GM12878 (cell line): ENCODE measurements around the gene HOXD12. TPM values are rescaled to one million over a fixed set of nuclear protein-coding genes. Genes with fewer than 3 reads are reported as not detected.

Source experiments
- ATAC-seq: fragments of 200-7000 bp; cut with Tn5 transposase; 3 replicates; pipeline ENCODE4 v1.9.1; 2020; ENCODE audit warnings: mild to moderate bottlenecking, moderate library complexity
- BruUV-seq: library from RNA; stranded (reverse); fragments of 400-500 nt; replicated peaks from 2 replicates; lab custom pipeline; 2021; lab: Mats Ljungman, UMichigan
- CTCF ChIA-PET: fragments of 300-600 bp; sonication (Branson Sonifier 250); formaldehyde crosslinking; extraction: SDS; loops from one replicate; lab custom pipeline; 2021; ENCODE audit warnings: inconsistent platforms; lab: Yijun Ruan, JAX
- POLR2A ChIA-PET: fragments of 350-600 bp; formaldehyde crosslinking; extraction: SDS; loops from one replicate; lab custom pipeline; 2021; ENCODE audit warnings: inconsistent platforms; lab: Charles Lee
- RAD21 ChIA-PET: fragments of 300-600 bp; sonication (Branson Sonifier 250); formaldehyde crosslinking; loops from one replicate; lab custom pipeline; 2023; ENCODE audit warnings: antibody characterized with exemption; ENCODE audit not compliant: unreplicated experiment; lab: Charles Lee
- SMC1A ChIA-PET: fragments of 300-600 bp; sonication (Branson Sonifier 250); formaldehyde crosslinking; loops from one replicate; lab custom pipeline; 2023; ENCODE audit not compliant: unreplicated experiment, uncharacterized antibody; lab: Charles Lee
- DNase-seq: peaks from one replicate; pipeline ENCODE4 v3.0.0-alpha.2; 2011; ENCODE audit warnings: low read depth, low spot score
- FAIRE-seq: peaks from 3 replicates; lab custom pipeline; 2011; peaks lifted over from hg19 to GRCh38; lab: Jason Lieb, UNC
- H2AFZ ChIP-seq: 2 replicates; pipeline ENCODE4 v1.6.0; 2011; ENCODE audit warnings: low read depth, low read length, control low read depth; ENCODE audit not compliant: control insufficient read depth
- H3K27ac ChIP-seq: 2 replicates; pipeline ENCODE4 v1.5.1; 2011; ENCODE audit warnings: control low read depth; ENCODE audit not compliant: control insufficient read depth, insufficient read depth
- H3K27me3 ChIP-seq, 2 experiments: replicated peaks in 1 of 2; 2 replicates each; pipeline versions ENCODE4 v1.6.0 to v1.6.1; 2011; ENCODE audit warnings: low read length in 1 of 2; ENCODE audit not compliant: control insufficient read depth in 2 of 2, insufficient read depth in 2 of 2
- H3K36me3 ChIP-seq, 2 experiments: 2 replicates each; pipeline ENCODE4 v1.5.1; 2011; ENCODE audit warnings: low read length in 1 of 2; ENCODE audit not compliant: control insufficient read depth in 2 of 2, insufficient read depth in 2 of 2
- H3K4me1 ChIP-seq: 2 replicates; pipeline ENCODE4 v1.6.1; 2011; ENCODE audit warnings: mild to moderate bottlenecking, low read length, moderate library complexity, mixed read lengths; ENCODE audit not compliant: control insufficient read depth, insufficient read depth
- H3K4me2 ChIP-seq: 2 replicates; pipeline ENCODE4 v1.6.0; 2011; ENCODE audit warnings: control low read depth; ENCODE audit not compliant: control insufficient read depth, insufficient read depth
- H3K4me3 ChIP-seq: fragments of 200-600 bp; sonication (generic); 2 replicates; pipeline ENCODE4 v1.5.1; 2016
- H3K79me2 ChIP-seq: 2 replicates; pipeline ENCODE4 v1.6.0; 2011; ENCODE audit warnings: low read length; ENCODE audit not compliant: control insufficient read depth, insufficient read depth
- H3K9ac ChIP-seq: 2 replicates; pipeline ENCODE4 v1.8.0; 2011; ENCODE audit warnings: low read length, control low read depth, mixed read lengths; ENCODE audit not compliant: control insufficient read depth, insufficient read depth
- H3K9me3 ChIP-seq: replicated peaks from 3 replicates; pipeline ENCODE4 v1.5.1; 2011; ENCODE audit warnings: mild to moderate bottlenecking, low read length; ENCODE audit not compliant: control insufficient read depth, insufficient read depth
- H4K20me1 ChIP-seq: 2 replicates; pipeline ENCODE4 v1.6.0; 2011; ENCODE audit not compliant: control insufficient read depth, insufficient read depth
- WGBS: methylation state at CpG from one replicate; pipeline ENCODE4 v1.1.6; 2016; ENCODE audit warnings: low lambda C conversion rate; ENCODE audit not compliant: insufficient replicate concordance, insufficient coverage; ENCODE audit errors: missing lambda C conversion rate; 5-methylcytosine and 5-hydroxymethylcytosine counted together
- in situ Hi-C: fragments of 300-500 bp; cut with MboI; formaldehyde crosslinking; loops from 9 replicates; pipeline ENCODE4 v1.14.3; 2018; ENCODE audit warnings: mixed read lengths
- intact Hi-C: fragments of 100-400 bp; cut with micrococcal nuclease; formaldehyde crosslinking; loops from one replicate; pipeline ENCODE4 v1.14.2; 2022; ENCODE audit not compliant: unreplicated experiment
- polyA plus RNA-seq, 11 experiments: library from polyadenylated mRNA; depleted of rRNA in 4 of 11; unstranded in 6 of 11; stranded (reverse) in 5 of 11; fragments of >200 nt; fragmentation: Nextera tagmentation in 4 of 11; fragmentation: Illumina TruSeq in 1 of 11; extraction: Ambion mirVana in 4 of 11; extraction: Trizol in 1 of 11; gene quantifications; 1 replicate in 1 of 11; 2 replicates in 10 of 11; pipeline versions ENCODE4 v1.2.1 to v1.2.3, GENCODE V29; 2011 to 2016; ENCODE audit warnings: inconsistent platforms in 2 of 11, missing spikeins in 2 of 11, low read depth in 1 of 11
- total RNA-seq, 4 experiments: library from RNA; depleted of rRNA in 3 of 4; stranded (reverse); fragments of >200 nt in 3 of 4; fragmentation: Illumina TruSeq in 1 of 4; extraction: Trizol in 1 of 4; gene quantifications; 2 replicates each; pipeline versions ENCODE4 v1.2.1 to v1.2.3, GENCODE V29; 2013 to 2021
- TF ChIP-seq, protein P1 (sequence below): IDR thresholded peaks from 2 replicates; pipeline ENCODE4 v1.6.1; 2012; ENCODE audit warnings: improper control_type of control experiment, low read depth, low read length; ENCODE audit not compliant: insufficient replicate concordance

HOXD12 gene
- total and polyA plus RNA-seq, 10 of the 15 experiments (the other 5 are each of a cell fraction or from before 2014, with no cell fraction given), result not detected

DNA sequence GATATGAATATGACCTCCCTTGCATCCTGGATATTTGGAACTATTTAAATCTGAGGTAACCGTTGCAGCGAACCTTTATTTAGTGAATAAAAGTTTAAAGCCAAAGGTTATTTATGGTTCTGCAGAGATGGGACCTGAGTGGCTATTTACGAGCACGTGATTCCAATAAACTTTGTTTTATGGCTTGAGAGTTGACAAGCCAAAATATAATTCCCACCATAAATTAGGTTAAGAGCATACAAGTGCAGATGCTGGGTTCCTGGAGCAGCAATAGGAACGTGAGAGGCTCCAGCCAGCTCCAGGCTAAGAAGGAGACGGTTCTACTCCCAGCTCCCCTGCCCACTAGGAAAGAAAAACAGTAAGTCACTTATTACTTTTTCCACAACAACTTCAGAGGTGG is 46.5 kb downstream of the HOXD12 start:
- no peaks in the 10 kb centered on the region for H4K20me1 ChIP-seq

More for the DNA sequence above, 46.5 kb downstream of the HOXD12 start:
- Histone ChIP-seq H3K4me2 (no peak overlapping the region), H3K36me3 (no peaks in the 10 kb centered on the region), H3K9me3 (no peaks in the 10 kb centered on the region), H3K9ac (no peak overlapping the region), H3K27ac (no peak overlapping the region), H3K27me3 (peaks cover 10 to 28% of the 10 kb centered on the region in 2 experiments), H2AFZ (no peak overlapping the region), H3K79me2 (no peaks in the 10 kb centered on the region), H3K4me1 (no peaks in the 10 kb centered on the region), H3K4me3 (no peak overlapping the region)
- intact Hi-C loops (no loop called here), in situ Hi-C loops (loop anchor here (25.0 kb wide), 1 partner anchor 1191 kb away; no protein-coding TSS in a partner anchor)
- FAIRE-seq (no peak), DNase-seq (no peak), ATAC-seq (no peak)
- ChIA-PET POLR2A (no interaction called here), RAD21 (no interaction called here), CTCF (interaction anchor here (4.9 to 8.6 kb wide), 2 partner anchors 308 to 408 kb away, joined by 39 to 157 read pairs; no protein-coding TSS in a partner anchor), SMC1A (interaction anchor here (1.0 to 4.6 kb wide), 3 partner anchors 310 to 506 kb away, joined by 3 to 34 read pairs (median 25); no protein-coding TSS in a partner anchor)
- 17% methylated on average over 6 of the region's 6 CpGs for WGBS
- TF ChIP-seq, protein P1, sequence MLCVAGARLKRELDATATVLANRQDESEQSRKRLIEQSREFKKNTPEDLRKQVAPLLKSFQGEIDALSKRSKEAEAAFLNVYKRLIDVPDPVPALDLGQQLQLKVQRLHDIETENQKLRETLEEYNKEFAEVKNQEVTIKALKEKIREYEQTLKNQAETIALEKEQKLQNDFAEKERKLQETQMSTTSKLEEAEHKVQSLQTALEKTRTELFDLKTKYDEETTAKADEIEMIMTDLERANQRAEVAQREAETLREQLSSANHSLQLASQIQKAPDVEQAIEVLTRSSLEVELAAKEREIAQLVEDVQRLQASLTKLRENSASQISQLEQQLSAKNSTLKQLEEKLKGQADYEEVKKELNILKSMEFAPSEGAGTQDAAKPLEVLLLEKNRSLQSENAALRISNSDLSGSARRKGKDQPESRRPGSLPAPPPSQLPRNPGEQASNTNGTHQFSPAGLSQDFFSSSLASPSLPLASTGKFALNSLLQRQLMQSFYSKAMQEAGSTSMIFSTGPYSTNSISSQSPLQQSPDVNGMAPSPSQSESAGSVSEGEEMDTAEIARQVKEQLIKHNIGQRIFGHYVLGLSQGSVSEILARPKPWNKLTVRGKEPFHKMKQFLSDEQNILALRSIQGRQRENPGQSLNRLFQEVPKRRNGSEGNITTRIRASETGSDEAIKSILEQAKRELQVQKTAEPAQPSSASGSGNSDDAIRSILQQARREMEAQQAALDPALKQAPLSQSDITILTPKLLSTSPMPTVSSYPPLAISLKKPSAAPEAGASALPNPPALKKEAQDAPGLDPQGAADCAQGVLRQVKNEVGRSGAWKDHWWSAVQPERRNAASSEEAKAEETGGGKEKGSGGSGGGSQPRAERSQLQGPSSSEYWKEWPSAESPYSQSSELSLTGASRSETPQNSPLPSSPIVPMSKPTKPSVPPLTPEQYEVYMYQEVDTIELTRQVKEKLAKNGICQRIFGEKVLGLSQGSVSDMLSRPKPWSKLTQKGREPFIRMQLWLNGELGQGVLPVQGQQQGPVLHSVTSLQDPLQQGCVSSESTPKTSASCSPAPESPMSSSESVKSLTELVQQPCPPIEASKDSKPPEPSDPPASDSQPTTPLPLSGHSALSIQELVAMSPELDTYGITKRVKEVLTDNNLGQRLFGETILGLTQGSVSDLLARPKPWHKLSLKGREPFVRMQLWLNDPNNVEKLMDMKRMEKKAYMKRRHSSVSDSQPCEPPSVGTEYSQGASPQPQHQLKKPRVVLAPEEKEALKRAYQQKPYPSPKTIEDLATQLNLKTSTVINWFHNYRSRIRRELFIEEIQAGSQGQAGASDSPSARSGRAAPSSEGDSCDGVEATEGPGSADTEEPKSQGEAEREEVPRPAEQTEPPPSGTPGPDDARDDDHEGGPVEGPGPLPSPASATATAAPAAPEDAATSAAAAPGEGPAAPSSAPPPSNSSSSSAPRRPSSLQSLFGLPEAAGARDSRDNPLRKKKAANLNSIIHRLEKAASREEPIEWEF, result no peak
- BruUV-seq, result no TSS peak
